Fibroblast of lung (primary cell): ENCODE results near the gene ZNF581. TPM values are rescaled to one million over a fixed set of nuclear protein-coding genes. Genes with fewer than 3 reads are reported as not detected.

ENCODE experiments used
- DNase-seq, 2 donors: peaks; one replicate each; pipeline versions ENCODE4 v3.0.0 to v3.0.0-alpha.2; 2010; ENCODE audit warnings: low read depth in 2 of 2
- H2AFZ ChIP-seq: 2 replicates; pipeline ENCODE4 v1.5.1; 2012; ENCODE audit warnings: low read length, control low read depth, inconsistent platforms
- H3K27ac ChIP-seq: 2 replicates; pipeline ENCODE4 v1.5.1; 2011; ENCODE audit warnings: low read length, control low read depth; ENCODE audit not compliant: insufficient read depth
- H3K27me3 ChIP-seq: 2 replicates; pipeline ENCODE4 v1.5.1; 2011; ENCODE audit warnings: mild to moderate bottlenecking, low read length; ENCODE audit not compliant: control insufficient read depth, insufficient read depth
- H3K36me3 ChIP-seq: 2 replicates; pipeline ENCODE4 v1.5.1; 2011; ENCODE audit warnings: low read length; ENCODE audit not compliant: control insufficient read depth, insufficient read depth
- H3K4me1 ChIP-seq: 2 replicates; pipeline ENCODE4 v1.5.1; 2011; ENCODE audit warnings: low read length; ENCODE audit not compliant: control insufficient read depth, insufficient read depth; ENCODE audit errors: extremely low read depth
- H3K4me2 ChIP-seq: 2 replicates; pipeline ENCODE4 v1.5.1; 2011; ENCODE audit warnings: low read length, control low read depth; ENCODE audit not compliant: insufficient read depth; ENCODE audit errors: extremely low read depth
- H3K4me3 ChIP-seq, 4 experiments: fragments of 200-600 bp in 1 of 4; sonication (generic) in 1 of 4; replicated peaks in 1 of 4; 2 replicates each; pipeline ENCODE4 v1.5.1; 2011 to 2016; ENCODE audit warnings: low read length in 4 of 4, low read depth in 3 of 4, mild to moderate bottlenecking in 3 of 4, control low read depth in 2 of 4, inconsistent platforms in 1 of 4, mixed read lengths in 1 of 4; ENCODE audit not compliant: insufficient read depth in 1 of 4; ENCODE audit errors: control extremely low read depth in 1 of 4
- H3K79me2 ChIP-seq: 2 replicates; pipeline ENCODE4 v1.5.1; 2012; ENCODE audit warnings: mild to moderate bottlenecking, low read length, inconsistent platforms; ENCODE audit not compliant: control insufficient read depth, insufficient read depth
- H3K9ac ChIP-seq: 2 replicates; pipeline ENCODE4 v1.5.1; 2011; ENCODE audit warnings: mild to moderate bottlenecking, low read length, control low read depth; ENCODE audit not compliant: insufficient read depth
- H3K9me3 ChIP-seq: 2 replicates; pipeline ENCODE4 v1.5.1; 2012; ENCODE audit warnings: low read depth, low read length; ENCODE audit not compliant: control insufficient read depth, insufficient read depth
- H4K20me1 ChIP-seq: 2 replicates; pipeline ENCODE4 v1.5.1; 2011; ENCODE audit warnings: low read length; ENCODE audit not compliant: control insufficient read depth, insufficient read depth; ENCODE audit errors: extremely low read depth
- EZH2 ChIP-seq: IDR thresholded peaks from 2 replicates; pipeline ENCODE4 v1.5.1; 2012; ENCODE audit warnings: low read length, control low read depth, mild to moderate bottlenecking; ENCODE audit errors: missing control alignments
- polyA minus RNA-seq: library from RNA; depleted of rRNA, polyadenylated mRNA; stranded (reverse); fragments of >200 nt; gene quantifications from 2 replicates; pipeline ENCODE4 v1.2.3, GENCODE V29; 2011; ENCODE audit warnings: low replicate concordance
- polyA plus RNA-seq, 2 donors: library from polyadenylated mRNA; depleted of rRNA in 1 of 2; stranded (reverse) in 1 of 2; unstranded in 1 of 2; fragments of >200 nt; gene quantifications; 2 replicates each; pipeline ENCODE4 v1.2.1, GENCODE V29; 2011 to 2012; ENCODE audit warnings: missing spikeins in 1 of 2
- total RNA-seq: library from RNA; depleted of rRNA; stranded (reverse); fragments of >200 nt; gene quantifications from 2 replicates; pipeline ENCODE4 v1.2.1, GENCODE V29; 2014
- TF ChIP-seq, protein P1 (sequence below), 2 donors: IDR thresholded peaks in 1 of 2; conservative IDR thresholded peaks in 1 of 2; 1 replicate in 1 of 2; 2 replicates in 1 of 2; pipeline ENCODE4 v1.5.1; 2011 to 2012; ENCODE audit warnings: low read length in 2 of 2, control low read depth in 1 of 2, inconsistent platforms in 1 of 2, low read depth in 1 of 2, mild to moderate bottlenecking in 1 of 2

Gene ZNF581, protein sequence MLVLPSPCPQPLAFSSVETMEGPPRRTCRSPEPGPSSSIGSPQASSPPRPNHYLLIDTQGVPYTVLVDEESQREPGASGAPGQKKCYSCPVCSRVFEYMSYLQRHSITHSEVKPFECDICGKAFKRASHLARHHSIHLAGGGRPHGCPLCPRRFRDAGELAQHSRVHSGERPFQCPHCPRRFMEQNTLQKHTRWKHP
- total RNA-seq = 33.4 and 40.1 TPM in 2 replicates
- 9.0 and 9.2 TPM in 2 replicates for polyA plus RNA-seq
- 17.5 and 21.5 TPM in 2 replicates for polyA plus RNA-seq (2012)
- polyA minus RNA-seq = 22.9 and 26.9 TPM in 2 replicates

DNA sequence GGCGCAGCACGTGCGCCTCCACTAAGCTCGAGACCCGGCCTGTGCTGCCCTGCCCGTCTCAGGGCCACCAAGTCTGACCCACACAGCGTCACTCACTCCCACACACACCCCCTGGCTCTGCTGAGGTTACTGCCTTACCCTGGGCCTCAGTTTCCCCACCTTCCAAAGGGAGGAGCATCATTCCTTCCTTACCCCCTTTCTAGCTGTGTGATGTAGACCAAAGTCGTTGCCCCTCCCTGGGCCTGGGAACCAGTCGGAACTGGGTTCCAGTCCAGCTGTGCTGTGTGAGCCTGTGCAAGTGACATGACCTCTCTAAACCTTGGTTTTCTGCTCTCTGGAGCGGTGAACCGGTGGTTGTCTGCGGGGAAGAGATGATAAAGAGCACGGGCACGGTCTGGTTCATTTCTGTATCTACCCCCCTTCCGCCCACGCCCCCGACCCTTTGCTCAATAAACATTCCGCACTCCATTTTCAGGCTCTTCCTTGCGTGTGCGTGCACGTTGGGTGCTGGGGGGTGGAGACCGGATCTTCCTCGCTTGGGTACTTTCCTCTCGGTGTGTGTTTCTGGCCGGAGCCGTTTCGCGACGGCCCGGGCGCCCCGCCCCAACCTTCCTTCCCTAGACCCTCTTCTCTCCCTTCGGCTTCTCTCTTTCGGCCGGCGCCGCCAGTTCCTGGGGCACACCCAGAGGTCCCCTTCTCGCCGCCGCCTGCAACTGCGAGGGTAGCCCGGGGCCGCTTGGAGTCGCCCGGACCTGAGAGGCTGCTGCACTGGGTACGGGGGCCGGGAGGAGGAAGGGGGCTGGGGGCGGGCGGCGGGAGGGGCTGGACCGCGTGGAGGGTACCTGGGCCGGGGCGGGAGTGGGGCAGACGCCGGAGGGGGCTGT lies at the start of gene ZNF581:
ZNF581 (plus strand) TSS at position 647 of the 884 bp plus-strand sequence. CDS start 923 bp downstream, outside the sequence.
- Histone ChIP-seq H3K4me3 (peak within 1 kb of the TSS; percentile 84 to 92 (median 86)), H2AFZ (no peak within 1 kb of the TSS), H3K27ac (peak within 1 kb of the TSS; percentile 51), H3K4me2 (peak within 1 kb of the TSS; percentile 89), H3K4me1 (peaks cover 16% of the 10 kb centered on the region), H3K9me3 (no peaks in the 10 kb centered on the region), H3K79me2 (peaks cover 37% of the 10 kb centered on the region), H3K27me3 (no peaks in the 10 kb centered on the region), H4K20me1 (no peaks in the 10 kb centered on the region), H3K9ac (peak within 1 kb of the TSS; percentile 74), H3K36me3 (peaks cover 14% of the 10 kb centered on the region)
- peak; percentile 71 to 79 for DNase-seq
- TF ChIP-seq, protein P1, sequence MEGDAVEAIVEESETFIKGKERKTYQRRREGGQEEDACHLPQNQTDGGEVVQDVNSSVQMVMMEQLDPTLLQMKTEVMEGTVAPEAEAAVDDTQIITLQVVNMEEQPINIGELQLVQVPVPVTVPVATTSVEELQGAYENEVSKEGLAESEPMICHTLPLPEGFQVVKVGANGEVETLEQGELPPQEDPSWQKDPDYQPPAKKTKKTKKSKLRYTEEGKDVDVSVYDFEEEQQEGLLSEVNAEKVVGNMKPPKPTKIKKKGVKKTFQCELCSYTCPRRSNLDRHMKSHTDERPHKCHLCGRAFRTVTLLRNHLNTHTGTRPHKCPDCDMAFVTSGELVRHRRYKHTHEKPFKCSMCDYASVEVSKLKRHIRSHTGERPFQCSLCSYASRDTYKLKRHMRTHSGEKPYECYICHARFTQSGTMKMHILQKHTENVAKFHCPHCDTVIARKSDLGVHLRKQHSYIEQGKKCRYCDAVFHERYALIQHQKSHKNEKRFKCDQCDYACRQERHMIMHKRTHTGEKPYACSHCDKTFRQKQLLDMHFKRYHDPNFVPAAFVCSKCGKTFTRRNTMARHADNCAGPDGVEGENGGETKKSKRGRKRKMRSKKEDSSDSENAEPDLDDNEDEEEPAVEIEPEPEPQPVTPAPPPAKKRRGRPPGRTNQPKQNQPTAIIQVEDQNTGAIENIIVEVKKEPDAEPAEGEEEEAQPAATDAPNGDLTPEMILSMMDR (conservative IDR thresholded peaks at IDR 0.05 in 1 of 2, IDR thresholded peaks at IDR 0.05 in 1 of 2; ENCODE audit: low read depth in 1 of 2, low read length in 2 of 2) = no peak
- TF ChIP-seq EZH2 = no peak

DNA sequence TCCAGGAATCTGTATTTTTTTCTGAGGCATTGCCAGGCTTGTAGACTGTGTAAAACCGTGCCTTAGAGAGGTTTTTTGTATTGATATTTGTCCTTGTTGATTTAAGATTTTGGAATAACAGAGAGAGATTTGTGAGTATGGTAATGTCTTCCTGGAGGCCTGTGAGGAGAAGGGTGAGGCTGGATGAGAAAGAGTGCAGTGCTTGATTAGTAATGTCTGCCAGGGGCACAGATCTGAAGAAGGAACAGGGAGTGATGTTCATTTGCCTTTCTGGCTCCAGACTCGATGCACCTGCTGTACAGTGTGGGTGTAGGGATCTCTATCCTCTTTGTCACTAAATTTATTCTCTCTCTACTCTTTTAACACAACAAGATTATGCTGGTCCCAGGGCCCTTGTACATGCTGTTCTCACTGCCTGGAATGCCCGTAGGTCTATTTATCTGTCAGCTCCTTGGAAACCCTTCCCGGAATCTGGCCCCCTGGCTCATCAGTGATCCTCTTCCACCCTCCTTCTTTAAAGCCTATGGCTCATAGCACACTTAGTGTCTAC lies 48.4 kb upstream of the ZNF581 start:
- Histone ChIP-seq H3K4me1 (no peaks in the 10 kb centered on the region), H3K9me3 (no peaks in the 10 kb centered on the region), H3K4me2 (no peak overlapping the region), H2AFZ (no peak overlapping the region), H3K9ac (no peak overlapping the region), H3K4me3 (no peak overlapping the region), H3K27me3 (no peaks in the 10 kb centered on the region), H3K79me2 (no peaks in the 10 kb centered on the region), H4K20me1 (no peaks in the 10 kb centered on the region), H3K27ac (no peak overlapping the region), H3K36me3 (peaks cover 16% of the 10 kb centered on the region)
- DNase-seq = no peak
- TF ChIP-seq EZH2 = no peak
- TF ChIP-seq, protein P1 (conservative IDR thresholded peaks at IDR 0.05 in 1 of 2, IDR thresholded peaks at IDR 0.05 in 1 of 2; ENCODE audit: low read depth in 1 of 2, low read length in 2 of 2) = no peak

DNA sequence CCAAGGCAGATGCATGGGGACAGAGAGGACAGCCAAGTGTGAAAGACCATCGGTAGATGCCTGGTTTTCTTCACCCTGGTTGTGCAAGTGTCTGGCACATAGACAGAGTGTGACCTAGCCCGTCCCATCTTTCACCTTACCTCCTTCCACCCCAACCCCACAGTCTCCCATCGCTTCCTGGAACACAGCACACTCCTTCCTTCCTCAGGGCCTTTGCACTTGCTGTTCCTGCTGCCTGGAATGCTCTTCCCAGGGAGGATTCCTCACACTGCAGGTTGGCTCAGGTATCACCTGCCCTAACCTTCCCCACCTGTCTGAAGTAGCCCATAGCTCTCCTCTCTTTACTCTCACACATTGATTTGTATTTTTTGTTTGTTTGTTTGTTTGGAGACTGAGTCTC lies 47.1 kb upstream of the ZNF581 start:
- no peaks in the 10 kb centered on the region for H3K27me3 ChIP-seq
- H4K20me1 ChIP-seq = no peaks in the 10 kb centered on the region
- DNase-seq = no peak
- H3K4me3 ChIP-seq = no peak overlapping the region
- peaks cover 5% of the 10 kb centered on the region for H3K79me2 ChIP-seq
- H3K27ac ChIP-seq = no peak overlapping the region
- H3K4me1 ChIP-seq = peaks cover 3% of the 10 kb centered on the region
- no peaks in the 10 kb centered on the region for H3K9me3 ChIP-seq
- no peak overlapping the region for H3K4me2 ChIP-seq
- TF ChIP-seq, protein P1 (conservative IDR thresholded peaks at IDR 0.05 in 1 of 2, IDR thresholded peaks at IDR 0.05 in 1 of 2; ENCODE audit: low read depth in 1 of 2, low read length in 2 of 2) = no peak
- TF ChIP-seq EZH2 = no peak
- H3K36me3 ChIP-seq = peaks cover 16% of the 10 kb centered on the region
- no peak overlapping the region for H2AFZ ChIP-seq
- no peak overlapping the region for H3K9ac ChIP-seq
